HuH-7 (cell line): ENCODE measurements around the gene AR.
"Not testable (repeated sequence)": the region's sequence is repeated elsewhere in the genome, so short reads cannot be mapped to it uniquely, and the experiment has no call there.

Experiments
- DNase-seq: peaks from one replicate; pipeline ENCODE4 v3.0.0; 2011; ENCODE audit warnings: low spot score

The AR gene

GRCh38 chrX:67568769-67569168 lies 24.9 kb downstream of the AR start:
- DNase-seq, result no peak

DNA sequence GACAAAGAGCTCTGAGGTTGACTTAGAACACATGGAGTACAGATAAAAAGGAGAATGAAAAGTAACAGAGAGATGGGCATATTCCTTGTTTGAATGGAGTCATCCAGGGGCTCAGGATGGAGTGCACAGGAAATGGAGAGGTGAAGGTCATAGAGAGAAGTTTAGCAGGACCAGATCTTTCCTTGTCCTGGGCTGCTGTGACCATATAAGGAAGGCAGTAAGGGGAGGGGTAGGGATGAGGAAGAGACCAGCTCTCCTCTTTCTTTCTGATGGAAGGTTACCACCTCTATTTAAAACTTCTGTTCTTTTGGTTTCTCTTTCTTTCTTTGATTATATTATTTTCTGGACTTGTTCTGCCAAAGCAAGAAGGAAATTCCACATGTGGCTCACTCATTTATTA lies 27.0 kb downstream of the AR start:
- no peak for DNase-seq

DNA sequence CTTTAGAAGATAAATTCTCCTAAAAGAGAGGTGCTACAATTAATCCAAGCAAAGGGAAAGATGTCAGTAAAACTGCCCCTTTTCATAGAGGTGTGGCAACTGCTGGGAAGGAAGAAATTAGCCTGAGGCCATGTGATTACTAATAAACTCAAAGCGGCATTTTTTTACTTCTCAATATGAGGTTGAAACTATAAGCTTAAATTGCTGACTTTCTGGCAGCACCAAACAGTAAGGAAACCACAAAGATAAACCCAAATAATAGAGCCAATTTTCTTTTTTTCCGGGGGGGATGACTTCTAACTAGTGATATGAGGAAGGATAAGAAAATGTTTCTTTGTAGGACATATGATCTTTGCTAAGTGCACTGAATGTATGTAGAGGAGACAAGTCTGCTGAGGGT lies 30.9 kb downstream of the AR start:
- DNase-seq, result no peak

GRCh38 chrX:67582436-67582835 lies 38.6 kb downstream of the AR start:
- no peak for DNase-seq

DNA sequence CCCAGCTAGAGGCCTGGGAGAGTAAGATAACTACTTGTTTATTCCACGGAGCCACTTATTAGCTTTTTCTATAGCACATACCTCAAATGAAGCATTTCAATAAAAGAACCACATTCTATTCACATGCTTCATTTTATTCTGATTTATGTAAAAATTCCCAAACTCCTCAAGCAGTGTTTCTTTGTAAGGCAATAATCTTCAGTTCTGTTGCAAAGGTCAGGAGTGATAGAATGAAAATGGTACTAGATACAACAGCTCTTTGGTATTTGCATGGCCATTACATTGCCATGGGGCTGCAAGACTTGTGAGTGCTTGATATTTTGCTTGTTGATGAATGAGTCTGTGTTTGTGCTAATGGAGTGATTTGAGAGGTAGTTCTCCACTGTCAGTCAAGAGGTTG lies 39.4 kb downstream of the AR start:
- no peak for DNase-seq

- DNase-seq, result no peak
Measured at GRCh38 chrX:67585401-67585800, 41.6 kb downstream of the AR start.

- no peak for DNase-seq
Measured at GRCh38 chrX:67587946-67588624, 44.3 kb downstream of the AR start.

- DNase-seq, result no peak
Measured at GRCh38 chrX:67596839-67597790, 53.3 kb downstream of the AR start.

- no peak for DNase-seq
Measured at GRCh38 chrX:67599532-67599931, 55.7 kb downstream of the AR start.

GRCh38 chrX:67601771-67602170 lies 58.0 kb downstream of the AR start:
- no peak for DNase-seq

- DNase-seq, result no peak
Measured at GRCh38 chrX:67604979-67605703, 61.3 kb downstream of the AR start.

- no peak for DNase-seq
Measured at GRCh38 chrX:67607466-67607865, 63.6 kb downstream of the AR start.

- DNase-seq, result no peak
Measured at GRCh38 chrX:67610282-67610681, 66.5 kb downstream of the AR start.

DNA sequence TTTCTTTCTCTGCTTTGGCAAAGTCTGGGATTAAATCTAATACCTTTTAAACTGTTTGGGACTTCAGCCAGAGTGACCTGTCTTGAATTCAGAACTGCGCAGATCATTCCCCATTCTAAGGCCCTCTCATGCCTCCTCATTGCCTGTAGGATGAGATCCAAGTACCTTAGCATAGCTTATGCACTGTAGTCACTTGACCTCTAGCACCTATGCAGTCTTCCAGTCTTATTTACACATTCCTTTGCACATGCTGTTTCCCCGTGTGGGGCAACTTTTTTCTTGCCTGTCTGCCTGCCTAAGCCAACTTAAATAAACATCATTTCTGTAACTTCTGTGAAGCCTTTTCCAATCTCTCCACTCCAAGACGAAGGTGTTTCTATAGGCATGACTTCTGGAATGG lies 68.4 kb downstream of the AR start:
- no peak for DNase-seq

DNA sequence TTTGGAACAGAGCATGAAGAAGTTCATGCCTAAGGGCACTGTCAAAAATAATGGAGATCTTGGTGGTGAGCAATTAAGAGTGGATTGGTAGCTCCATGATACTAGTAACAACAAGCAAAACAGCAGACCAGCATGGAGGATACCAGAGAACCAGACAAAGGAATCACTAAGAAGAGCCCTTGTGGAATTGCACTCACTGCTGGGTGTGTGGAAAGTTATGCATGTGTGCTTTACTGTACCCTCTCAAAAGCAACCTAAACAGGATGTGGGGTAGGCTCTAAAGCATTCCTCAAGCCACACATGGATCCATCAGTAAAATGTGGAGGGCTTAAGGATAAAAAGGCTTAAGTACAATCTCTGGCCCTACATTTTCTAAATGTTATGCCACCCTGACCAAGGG lies 69.5 kb downstream of the AR start:
- no peak for DNase-seq

GRCh38 chrX:67613996-67614395 lies 70.2 kb downstream of the AR start:
- no peak for DNase-seq

- no peak for DNase-seq
Measured at GRCh38 chrX:67614423-67614822, 70.6 kb downstream of the AR start.

DNA sequence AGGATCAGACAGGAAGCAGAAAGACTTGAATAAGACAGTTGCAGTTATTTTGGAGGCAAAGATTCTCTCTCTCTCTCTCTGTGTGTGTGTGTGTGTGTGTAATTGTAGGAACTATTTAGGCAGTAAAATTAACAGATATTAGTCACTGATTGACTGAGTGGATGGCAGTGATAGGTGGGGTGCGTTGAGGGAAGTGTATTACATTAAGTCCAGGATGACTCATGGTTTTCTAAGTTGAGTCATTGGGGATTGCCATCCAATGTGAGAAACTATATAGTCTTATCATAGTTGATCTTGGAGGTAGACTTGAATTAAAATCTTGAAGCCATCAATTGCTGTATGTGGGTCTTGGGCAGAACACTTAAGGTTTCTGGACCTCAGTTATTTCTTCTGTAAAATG lies 75.4 kb downstream of the AR start:
- DNase-seq, result no peak

DNA sequence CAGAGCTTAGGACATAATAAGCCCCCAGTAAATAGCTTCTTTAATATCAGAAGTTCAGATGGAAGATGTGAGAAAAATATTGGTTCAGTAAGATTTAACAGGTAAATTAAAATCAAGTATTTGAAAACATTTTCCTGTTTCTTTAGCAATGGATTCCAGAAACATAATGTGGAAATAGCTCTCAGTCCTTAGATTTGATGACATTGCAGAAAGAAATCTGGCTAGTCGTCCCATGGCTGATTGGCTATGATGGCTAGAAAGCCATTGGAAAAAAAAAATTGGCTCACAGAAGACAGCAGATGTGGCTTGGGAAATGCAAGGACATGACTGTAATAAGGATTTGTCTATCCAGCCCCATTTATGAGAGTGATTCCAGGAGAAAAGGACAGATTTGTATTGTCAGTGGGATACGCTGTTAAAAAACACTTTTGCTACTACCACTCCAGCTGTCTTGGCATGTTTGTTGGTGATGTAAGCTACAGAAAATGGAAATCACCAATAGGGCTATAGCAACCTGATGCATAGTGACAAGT lies 78.3 kb downstream of the AR start:
- DNase-seq, result no peak

DNA sequence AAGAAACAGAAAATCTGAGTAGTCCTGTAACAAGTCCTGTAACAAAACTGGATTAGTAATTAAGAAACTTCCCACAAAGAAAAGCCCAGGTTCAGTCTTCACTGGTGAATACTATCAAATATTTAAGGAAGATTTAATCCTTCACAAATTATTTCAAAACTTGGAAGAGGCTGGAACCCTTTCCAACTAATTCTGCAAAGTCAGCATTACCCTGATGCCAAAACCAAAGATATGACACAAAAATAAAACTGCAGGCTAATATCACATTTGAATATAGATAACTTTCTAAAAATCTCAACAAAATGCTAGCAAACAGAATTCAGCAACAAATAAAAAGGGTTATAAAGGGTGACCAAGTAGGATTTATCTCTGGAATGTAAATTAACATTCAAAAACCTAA lies 80.5 kb downstream of the AR start:
- DNase-seq, result no peak

DNA sequence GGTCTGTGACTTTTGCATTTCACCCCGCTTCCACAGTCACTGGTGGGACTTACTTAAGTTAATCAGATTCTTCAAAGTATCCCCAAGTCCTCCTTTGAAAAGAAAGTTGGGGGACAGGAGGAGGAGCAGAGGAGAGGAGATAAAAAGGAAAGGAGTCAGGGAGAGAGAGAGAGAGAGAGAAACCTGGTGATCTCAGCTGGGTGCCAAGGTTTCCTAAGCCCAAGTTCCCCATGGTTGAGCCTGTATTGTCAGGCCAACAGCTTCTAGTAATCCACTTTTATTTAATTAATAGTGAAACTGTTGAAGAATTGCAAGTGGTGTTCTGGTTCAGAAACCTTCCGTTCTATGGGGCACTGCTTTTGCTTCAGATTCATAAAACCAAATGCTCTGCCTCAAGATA lies 91.6 kb downstream of the AR start:
- no peak for DNase-seq

- DNase-seq, result no peak
Measured at GRCh38 chrX:67636532-67636931, 92.7 kb downstream of the AR start.

DNA sequence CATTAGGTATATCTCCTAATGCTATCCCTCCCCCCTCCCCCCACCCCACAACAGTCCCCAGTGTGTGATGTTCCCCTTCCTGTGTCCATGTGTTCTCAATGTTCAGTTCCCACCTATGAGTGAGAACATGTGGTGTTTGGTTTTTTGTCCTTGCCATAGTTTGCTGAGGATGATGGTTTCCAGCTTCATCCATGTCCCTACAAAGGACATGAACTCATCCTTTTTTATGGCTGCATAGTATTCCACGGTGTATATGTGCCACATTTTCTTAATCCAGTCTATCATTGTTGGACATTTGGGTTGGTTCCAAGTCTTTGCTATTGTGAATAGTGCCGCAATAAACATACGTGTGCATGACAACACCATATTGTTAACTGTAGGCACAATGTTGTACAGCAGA lies 93.5 kb downstream of the AR start:
- DNase-seq, result not testable (repeated sequence)
